GM18508 (cell line): ENCODE measurements around the gene MATCAP1.

Experiments used
- ATAC-seq: cut with Tn5 transposase; IDR thresholded peaks from one replicate; pipeline ENCODE4 v1.9.1; 2021; ENCODE audit warnings: moderate number of reproducible peaks; ENCODE audit not compliant: insufficient read depth, unreplicated experiment

MATCAP1 gene

GRCh38 chr16:67191995-67192681 is 8.4 kb upstream of the MATCAP1 start, which contains the start of gene E2F4:
Gene E2F4, plus strand, starts transcription at chr16:67192155. Its CDS starts 73 bp downstream, at chr16:67192228.
- peak; percentile 42 for ATAC-seq

GRCh38 chr16:67191411-67191994 is 7.7 kb upstream of the MATCAP1 start:
- no peak for ATAC-seq

- no peak for ATAC-seq
These were observed 7.0 kb upstream of the MATCAP1 start for GRCh38 chr16:67190448-67191399.

- no peak for ATAC-seq
These were observed 6.3 kb upstream of the MATCAP1 start, which contains the start of gene EXOC3L1 for GRCh38 chr16:67190041-67190440. Gene EXOC3L1, minus strand, starts transcription at chr16:67190136. Its CDS starts 460 bp downstream, at chr16:67189676.

- ATAC-seq = no peak
These were observed 5.0 kb upstream of the MATCAP1 start for GRCh38 chr16:67188798-67189197.

- ATAC-seq = no peak
These were observed 4.6 kb upstream of the MATCAP1 start for GRCh38 chr16:67188323-67188722.

GRCh38 chr16:67187175-67187890 is 3.6 kb upstream of the MATCAP1 start:
- no peak for ATAC-seq

GRCh38 chr16:67186550-67186950 is 2.8 kb upstream of the MATCAP1 start:
- no peak for ATAC-seq

- ATAC-seq = no peak
These were observed 1.9 kb upstream of the MATCAP1 start for GRCh38 chr16:67185651-67186134.

GRCh38 chr16:67184995-67185650 is 1.4 kb upstream of the MATCAP1 start:
- ATAC-seq = no peak

- no peak for ATAC-seq
These were observed 761 bp upstream of the MATCAP1 start for GRCh38 chr16:67184453-67184994.

- ATAC-seq = no peak
These were observed 508 bp downstream of the MATCAP1 start for GRCh38 chr16:67183284-67183626.

GRCh38 chr16:67182288-67182687 is 1.5 kb downstream of the MATCAP1 start:
- no peak for ATAC-seq

- ATAC-seq = no peak
These were observed 2.4 kb downstream of the MATCAP1 start for GRCh38 chr16:67181346-67181745.

GRCh38 chr16:67180166-67180565 is 3.6 kb downstream of the MATCAP1 start:
- no peak for ATAC-seq

GRCh38 chr16:67179421-67180080 is 4.2 kb downstream of the MATCAP1 start:
- ATAC-seq = no peak

GRCh38 chr16:67177743-67178699 is 5.7 kb downstream of the MATCAP1 start:
- ATAC-seq = no peak

GRCh38 chr16:67176662-67177061 is 7.1 kb downstream of the MATCAP1 start:
- no peak for ATAC-seq
